GM21717 (cell line): ENCODE measurements around the gene THBD.

ENCODE experiments used
- ATAC-seq: cut with Tn5 transposase; IDR thresholded peaks from one replicate; pipeline ENCODE4 v1.9.1; 2021; ENCODE audit warnings: mild to moderate bottlenecking, moderate library complexity; ENCODE audit not compliant: unreplicated experiment

THBD gene

GRCh38 chr20:23049201-23050075 is at the start of gene THBD:
TSS of gene THBD (minus strand) at chr20:23049672. CDS start at chr20:23049504, 168 bp downstream.
- ATAC-seq: no peak

- no peak for ATAC-seq
Measured at GRCh38 chr20:23097636-23098580, 48.4 kb upstream of the THBD start.

GRCh38 chr20:23096986-23097520 is 47.6 kb upstream of the THBD start:
- ATAC-seq: no peak

GRCh38 chr20:23096097-23096496 is 46.6 kb upstream of the THBD start:
- ATAC-seq: no peak

- ATAC-seq: no peak
Measured at GRCh38 chr20:23095499-23095898, 46.0 kb upstream of the THBD start.

GRCh38 chr20:23094927-23095326 is 45.5 kb upstream of the THBD start:
- ATAC-seq: no peak

GRCh38 chr20:23094213-23094896 is 44.9 kb upstream of the THBD start:
- no peak for ATAC-seq

GRCh38 chr20:23093613-23094012 is 44.1 kb upstream of the THBD start:
- no peak for ATAC-seq

GRCh38 chr20:23092861-23093495 is 43.5 kb upstream of the THBD start:
- ATAC-seq: no peak

GRCh38 chr20:23092384-23092756 is 42.9 kb upstream of the THBD start:
- ATAC-seq: no peak

GRCh38 chr20:23091721-23092383 is 42.4 kb upstream of the THBD start:
- ATAC-seq: no peak

GRCh38 chr20:23090878-23091277 is 41.4 kb upstream of the THBD start:
- ATAC-seq: no peak

- no peak for ATAC-seq
Measured at GRCh38 chr20:23090147-23090546, 40.7 kb upstream of the THBD start.

- ATAC-seq: no peak
Measured at GRCh38 chr20:23088866-23089265, 39.4 kb upstream of the THBD start.

- no peak for ATAC-seq
Measured at GRCh38 chr20:23087587-23088251, 38.2 kb upstream of the THBD start.

GRCh38 chr20:23086931-23087411 is 37.5 kb upstream of the THBD start:
- ATAC-seq: no peak

- ATAC-seq: no peak
Measured at GRCh38 chr20:23086056-23086566, 36.6 kb upstream of the THBD start, which contains the start of gene CD93. TSS of gene CD93 (minus strand) at chr20:23086324. CDS start at chr20:23086192, 132 bp downstream.

- ATAC-seq: no peak
Measured at GRCh38 chr20:23085436-23086055, 36.1 kb upstream of the THBD start.
